Measurements from ENCODE around the gene EIF2D. TPM values are rescaled to one million over a fixed set of nuclear protein-coding genes. Genes with fewer than 3 reads are reported as not detected.

Gene EIF2D
- total and polyA plus RNA-seq, 2 of the 13 experiments (the other 11 are each of a cell fraction or from before 2014, with no cell fraction given) = 45.1 to 64.9 TPM

DNA sequence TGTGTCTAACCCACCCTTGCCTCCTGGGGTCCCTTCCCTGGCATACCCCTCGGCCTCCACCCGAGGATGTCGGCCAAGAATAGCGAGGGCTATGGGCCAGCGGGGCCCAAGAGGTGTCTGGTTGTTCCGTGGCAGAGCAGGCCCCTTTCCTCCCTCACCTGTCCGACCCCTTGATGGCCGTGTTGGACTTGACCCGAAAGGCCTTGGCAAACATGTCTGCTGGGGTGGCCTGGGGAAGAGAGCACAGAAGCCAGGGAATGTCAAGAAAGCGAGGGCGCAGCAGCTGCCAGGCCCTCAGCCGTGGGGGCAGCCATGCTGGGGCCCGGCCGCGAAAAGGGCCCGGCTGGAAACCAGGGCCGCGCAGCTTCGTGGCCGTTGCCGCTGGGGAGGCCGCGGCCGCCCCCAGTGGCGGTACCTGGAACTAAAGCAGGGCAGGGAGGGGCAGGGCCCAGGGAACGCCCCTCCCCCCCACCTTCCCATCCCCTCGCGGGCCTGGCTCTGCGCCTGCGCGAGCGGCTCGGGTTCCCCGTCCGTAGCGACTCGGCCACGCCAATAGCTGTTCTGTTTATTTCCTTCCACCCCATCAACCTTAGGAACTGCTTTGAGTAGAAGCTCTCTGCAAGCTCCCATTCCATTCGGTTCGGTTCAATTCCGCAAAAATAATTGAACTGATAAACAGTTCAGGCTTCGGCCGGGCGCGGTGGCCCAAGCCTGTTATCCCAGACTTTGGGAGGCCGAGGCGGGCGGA, at the start of gene EIF2D (continued):
- peak; percentile 79; the same call in 1 of the 2 replicates for TF ChIP-seq SIX4 (CRISPR knock-in tag; IDR thresholded peaks at IDR 0.05)
- TF ChIP-seq SCMH1 (CRISPR knock-in tag; IDR thresholded peaks at IDR 0.05; ENCODE audit: borderline replicate concordance) = no peak
- TF ChIP-seq ZNF275 (CRISPR knock-in tag; IDR thresholded peaks at IDR 0.05; ENCODE audit: borderline replicate concordance) = peak; percentile 83
- TF ChIP-seq ELF4 (CRISPR knock-in tag; IDR thresholded peaks at IDR 0.05; ENCODE audit: borderline replicate concordance) = peak; percentile 78; the same call in 1 of the 2 replicates
- TF ChIP-seq STAT5B (CRISPR knock-in tag; IDR thresholded peaks at IDR 0.05) = peak; percentile 91
- TF ChIP-seq IRX3 (CRISPR knock-in tag; IDR thresholded peaks at IDR 0.05; ENCODE audit: borderline replicate concordance, low read depth) = no peak; the same call in 1 of the 2 replicates
- TF ChIP-seq ZFP36 (IDR thresholded peaks at IDR 0.05; ENCODE audit: borderline replicate concordance, low read depth, low read length, partially characterized antibody) = no peak
- TF ChIP-seq ZNF598 (CRISPR knock-in tag; IDR thresholded peaks at IDR 0.05; ENCODE audit: borderline replicate concordance) = peak; percentile 88; the same call in 1 of the 2 replicates
- TF ChIP-seq ZNF510 (CRISPR knock-in tag; IDR thresholded peaks at IDR 0.05; ENCODE audit: low read depth) = peak; percentile 94; the same call in 1 of the 2 replicates
- TF ChIP-seq ZSCAN21 (CRISPR knock-in tag; IDR thresholded peaks at IDR 0.05; ENCODE audit: borderline replicate concordance) = peak; percentile 97
- peak; percentile 95 for TF ChIP-seq TARDBP (CRISPR knock-in tag; IDR thresholded peaks at IDR 0.05)
- peak; percentile 83; the same call in 1 of the 2 replicates for TF ChIP-seq MYNN (CRISPR knock-in tag; IDR thresholded peaks at IDR 0.05; ENCODE audit: low read depth)
- TF ChIP-seq, protein P1, sequence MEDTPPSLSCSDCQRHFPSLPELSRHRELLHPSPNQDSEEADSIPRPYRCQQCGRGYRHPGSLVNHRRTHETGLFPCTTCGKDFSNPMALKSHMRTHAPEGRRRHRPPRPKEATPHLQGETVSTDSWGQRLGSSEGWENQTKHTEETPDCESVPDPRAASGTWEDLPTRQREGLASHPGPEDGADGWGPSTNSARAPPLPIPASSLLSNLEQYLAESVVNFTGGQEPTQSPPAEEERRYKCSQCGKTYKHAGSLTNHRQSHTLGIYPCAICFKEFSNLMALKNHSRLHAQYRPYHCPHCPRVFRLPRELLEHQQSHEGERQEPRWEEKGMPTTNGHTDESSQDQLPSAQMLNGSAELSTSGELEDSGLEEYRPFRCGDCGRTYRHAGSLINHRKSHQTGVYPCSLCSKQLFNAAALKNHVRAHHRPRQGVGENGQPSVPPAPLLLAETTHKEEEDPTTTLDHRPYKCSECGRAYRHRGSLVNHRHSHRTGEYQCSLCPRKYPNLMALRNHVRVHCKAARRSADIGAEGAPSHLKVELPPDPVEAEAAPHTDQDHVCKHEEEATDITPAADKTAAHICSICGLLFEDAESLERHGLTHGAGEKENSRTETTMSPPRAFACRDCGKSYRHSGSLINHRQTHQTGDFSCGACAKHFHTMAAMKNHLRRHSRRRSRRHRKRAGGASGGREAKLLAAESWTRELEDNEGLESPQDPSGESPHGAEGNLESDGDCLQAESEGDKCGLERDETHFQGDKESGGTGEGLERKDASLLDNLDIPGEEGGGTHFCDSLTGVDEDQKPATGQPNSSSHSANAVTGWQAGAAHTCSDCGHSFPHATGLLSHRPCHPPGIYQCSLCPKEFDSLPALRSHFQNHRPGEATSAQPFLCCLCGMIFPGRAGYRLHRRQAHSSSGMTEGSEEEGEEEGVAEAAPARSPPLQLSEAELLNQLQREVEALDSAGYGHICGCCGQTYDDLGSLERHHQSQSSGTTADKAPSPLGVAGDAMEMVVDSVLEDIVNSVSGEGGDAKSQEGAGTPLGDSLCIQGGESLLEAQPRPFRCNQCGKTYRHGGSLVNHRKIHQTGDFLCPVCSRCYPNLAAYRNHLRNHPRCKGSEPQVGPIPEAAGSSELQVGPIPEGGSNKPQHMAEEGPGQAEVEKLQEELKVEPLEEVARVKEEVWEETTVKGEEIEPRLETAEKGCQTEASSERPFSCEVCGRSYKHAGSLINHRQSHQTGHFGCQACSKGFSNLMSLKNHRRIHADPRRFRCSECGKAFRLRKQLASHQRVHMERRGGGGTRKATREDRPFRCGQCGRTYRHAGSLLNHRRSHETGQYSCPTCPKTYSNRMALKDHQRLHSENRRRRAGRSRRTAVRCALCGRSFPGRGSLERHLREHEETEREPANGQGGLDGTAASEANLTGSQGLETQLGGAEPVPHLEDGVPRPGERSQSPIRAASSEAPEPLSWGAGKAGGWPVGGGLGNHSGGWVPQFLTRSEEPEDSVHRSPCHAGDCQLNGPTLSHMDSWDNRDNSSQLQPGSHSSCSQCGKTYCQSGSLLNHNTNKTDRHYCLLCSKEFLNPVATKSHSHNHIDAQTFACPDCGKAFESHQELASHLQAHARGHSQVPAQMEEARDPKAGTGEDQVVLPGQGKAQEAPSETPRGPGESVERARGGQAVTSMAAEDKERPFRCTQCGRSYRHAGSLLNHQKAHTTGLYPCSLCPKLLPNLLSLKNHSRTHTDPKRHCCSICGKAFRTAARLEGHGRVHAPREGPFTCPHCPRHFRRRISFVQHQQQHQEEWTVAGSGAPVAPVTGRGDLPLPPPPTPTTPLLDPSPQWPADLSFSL (CRISPR knock-in tag; IDR thresholded peaks at IDR 0.05) = 0 out of 2 replicates have a peak, but pooled peaks have one; percentile 28
- TF ChIP-seq TEF (CRISPR knock-in tag; IDR thresholded peaks at IDR 0.05) = peak; percentile 57; the same call in 1 of the 2 replicates
- TF ChIP-seq CBFB (CRISPR knock-in tag; IDR thresholded peaks at IDR 0.05) = peak; percentile 95
- TF ChIP-seq XBP1 (CRISPR knock-in tag; IDR thresholded peaks at IDR 0.05) = no peak
- TF ChIP-seq ZNF878 (CRISPR knock-in tag; IDR thresholded peaks at IDR 0.05) = peak; percentile 83
- TF ChIP-seq ZBTB3 (CRISPR knock-in tag; IDR thresholded peaks at IDR 0.05; ENCODE audit: borderline replicate concordance, low read depth) = no peak; the same call in 1 of the 2 replicates
